Activated CD4-positive, alpha-beta T cell treated with anti-CD3 and anti-CD28 coated beads, Interleukin-2, amount 10 ng/mL, durations not matched to agents 24 days and 14 days (primary cell): Measurements from ENCODE around the gene APBA2. TPM values are rescaled to one million over a fixed set of nuclear protein-coding genes. Genes with fewer than 3 reads are reported as not detected.

ENCODE experiments used
- DNase-seq: peaks from one replicate; pipeline ENCODE4 v3.0.0; 2022
- H3K27ac Mint-ChIP-seq: one replicate; pipeline ENCODE4 v1.8.0; 2022; ENCODE audit warnings: mild to moderate bottlenecking, mixed read lengths
- H3K27me3 Mint-ChIP-seq: one replicate; pipeline ENCODE4 v1.8.0; 2022; ENCODE audit warnings: mixed read lengths
- H3K36me3 Mint-ChIP-seq: one replicate; pipeline ENCODE4 v1.8.0; 2022; ENCODE audit warnings: low read depth, mild to moderate bottlenecking, mixed read lengths
- H3K4me1 Mint-ChIP-seq: one replicate; pipeline ENCODE4 v1.8.0; 2021; ENCODE audit warnings: mixed read lengths
- H3K4me3 Mint-ChIP-seq: one replicate; pipeline ENCODE4 v1.8.0; 2022; ENCODE audit warnings: mild to moderate bottlenecking, moderate library complexity, mixed read lengths
- H3K9me3 Mint-ChIP-seq: one replicate; pipeline ENCODE4 v1.8.0; 2021; ENCODE audit warnings: mixed read lengths
- intact Hi-C: fragments of 100-400 bp; cut with micrococcal nuclease; formaldehyde crosslinking; loops from one replicate; pipeline ENCODE4 v1.15.1; 2023
- total RNA-seq: library from RNA; stranded (reverse); gene quantifications from 2 replicates; pipeline ENCODE4 v1.2.3, GENCODE V29; 2022

APBA2 gene
- total RNA-seq, 1 donor from 2014 or later = 1.9 TPM

DNA sequence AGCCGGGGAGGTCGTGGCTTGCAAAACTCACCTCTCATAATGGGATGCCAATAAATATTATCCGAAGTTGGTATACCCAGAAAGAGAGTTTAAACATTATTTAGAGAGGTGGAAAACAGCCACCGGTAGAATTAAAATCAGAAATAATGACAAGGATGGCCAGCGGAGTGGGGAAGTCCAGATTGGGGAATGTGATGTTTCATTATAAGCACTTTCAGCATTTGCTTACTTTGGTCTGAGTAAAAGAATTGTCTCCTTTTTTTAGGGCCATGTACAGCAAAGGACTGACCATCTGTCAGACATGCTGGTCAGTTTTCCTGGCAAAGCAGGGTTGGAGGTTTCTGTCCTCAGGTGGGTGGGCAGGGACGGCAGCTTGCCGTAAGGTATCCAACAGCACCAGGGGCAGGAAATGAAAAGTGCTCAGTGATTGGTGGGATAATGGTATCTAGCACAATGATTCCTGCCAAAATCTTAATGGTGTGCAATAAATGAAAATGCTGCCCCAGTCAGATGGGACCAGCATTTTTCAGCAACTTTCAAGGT is 24.3 kb downstream of the APBA2 start:
- H3K27ac Mint-ChIP-seq = no peak overlapping the region
- no peaks in the 10 kb centered on the region for H3K9me3 Mint-ChIP-seq

DNA sequence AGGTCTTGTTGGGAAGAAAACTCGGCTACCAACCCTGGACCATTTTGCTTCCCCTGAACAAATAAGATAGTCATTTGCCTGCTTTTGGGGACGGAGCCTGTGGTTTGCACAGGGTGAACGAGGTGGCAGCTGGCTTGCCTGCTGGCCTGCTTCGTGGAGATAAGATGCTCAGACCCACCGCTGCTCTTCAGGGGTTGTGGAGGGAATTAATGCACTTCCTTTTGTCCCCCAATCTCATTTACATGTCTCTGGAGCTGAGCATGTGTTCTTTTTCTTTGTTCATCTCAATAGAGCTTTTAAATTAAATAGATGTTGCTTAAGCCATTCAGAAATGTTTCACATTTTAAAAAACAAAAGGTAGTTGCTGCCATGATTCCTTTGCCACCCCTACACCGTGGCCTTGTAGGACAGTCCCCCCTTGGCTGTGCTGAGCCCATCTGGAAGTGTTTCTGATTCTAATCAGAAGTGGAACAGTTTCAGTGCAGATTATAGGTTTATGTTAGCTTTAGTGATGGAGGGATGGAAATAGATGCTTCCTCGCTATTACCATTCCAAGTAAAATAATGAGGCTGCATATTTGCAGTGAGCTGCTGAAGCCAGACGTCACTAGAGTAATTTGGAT is 25.6 kb downstream of the APBA2 start:
- DNase-seq = no peak
- Mint-ChIP-seq H3K27me3 (no peaks in the 10 kb centered on the region), H3K36me3 (no peaks in the 10 kb centered on the region), H3K27ac (no peak overlapping the region), H3K9me3 (no peaks in the 10 kb centered on the region), H3K4me1 (no peaks in the 10 kb centered on the region), H3K4me3 (no peak overlapping the region)
- intact Hi-C loops = no loop called here

More for the DNA sequence above, 24.3 kb downstream of the APBA2 start:
- H3K4me1 Mint-ChIP-seq = peaks cover 2% of the 10 kb centered on the region
- no peak for DNase-seq
- no peak overlapping the region for H3K4me3 Mint-ChIP-seq
- no peaks in the 10 kb centered on the region for H3K36me3 Mint-ChIP-seq
- H3K27me3 Mint-ChIP-seq = peaks cover 2% of the 10 kb centered on the region
- intact Hi-C loops = no loop called here

DNA sequence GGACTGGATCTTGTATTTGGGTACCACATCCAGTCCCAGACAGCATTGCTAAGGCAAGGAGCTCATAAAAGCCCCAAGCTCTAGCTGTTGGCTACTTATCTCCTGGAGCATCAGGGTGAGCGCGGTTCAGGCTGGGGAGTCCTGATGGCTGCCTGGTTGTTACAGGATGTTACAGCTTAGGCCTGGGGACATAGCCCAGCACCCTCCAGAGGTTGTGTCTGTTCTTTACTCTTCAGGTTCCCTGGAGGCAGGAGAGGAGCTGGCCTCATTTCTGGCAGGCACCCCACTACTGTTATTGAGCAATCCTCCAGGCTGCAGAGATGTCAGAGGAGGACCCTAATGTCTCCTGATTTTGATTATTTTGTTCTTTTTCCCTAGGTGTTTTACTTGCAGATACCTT is 26.6 kb downstream of the APBA2 start:
- no peak for DNase-seq
- Mint-ChIP-seq H3K27me3 (no peaks in the 10 kb centered on the region), H3K9me3 (no peaks in the 10 kb centered on the region), H3K36me3 (no peaks in the 10 kb centered on the region), H3K4me3 (no peak overlapping the region), H3K4me1 (no peaks in the 10 kb centered on the region), H3K27ac (no peak overlapping the region)
- intact Hi-C loops = no loop called here

DNA sequence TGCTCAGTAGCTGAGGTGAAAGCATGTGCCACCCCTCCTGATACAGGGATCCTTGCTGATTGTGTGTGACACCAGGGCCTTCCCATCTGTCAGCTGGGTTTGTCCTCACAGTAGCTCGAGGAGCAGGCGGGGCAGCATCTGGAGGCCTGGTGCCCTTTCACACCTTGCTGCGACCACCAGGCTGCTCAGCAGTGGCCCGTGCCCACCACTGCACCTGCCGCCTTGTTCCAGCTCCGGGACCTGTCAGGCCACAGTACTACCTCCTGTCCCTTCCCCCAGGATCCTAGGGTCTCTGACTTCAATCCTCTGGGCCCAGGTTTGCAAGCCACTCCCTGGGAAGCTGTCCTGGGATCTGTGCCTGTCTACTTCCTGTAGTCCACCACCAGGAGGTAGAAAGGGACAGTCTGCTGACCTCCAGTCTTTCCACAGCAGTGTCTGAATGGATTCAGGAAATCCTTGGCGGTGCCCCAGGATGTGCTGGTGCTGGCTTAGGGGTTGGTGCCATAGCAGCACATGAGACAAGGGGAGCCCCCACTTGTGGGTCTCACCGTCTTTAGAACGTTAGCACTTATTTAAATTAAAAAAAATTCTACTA is 27.5 kb downstream of the APBA2 start:
- Mint-ChIP-seq H3K9me3 (no peaks in the 10 kb centered on the region), H3K36me3 (no peaks in the 10 kb centered on the region), H3K4me1 (no peaks in the 10 kb centered on the region), H3K27ac (no peak overlapping the region), H3K27me3 (no peaks in the 10 kb centered on the region), H3K4me3 (no peak overlapping the region)
- intact Hi-C loops = no loop called here
- no peak for DNase-seq

DNA sequence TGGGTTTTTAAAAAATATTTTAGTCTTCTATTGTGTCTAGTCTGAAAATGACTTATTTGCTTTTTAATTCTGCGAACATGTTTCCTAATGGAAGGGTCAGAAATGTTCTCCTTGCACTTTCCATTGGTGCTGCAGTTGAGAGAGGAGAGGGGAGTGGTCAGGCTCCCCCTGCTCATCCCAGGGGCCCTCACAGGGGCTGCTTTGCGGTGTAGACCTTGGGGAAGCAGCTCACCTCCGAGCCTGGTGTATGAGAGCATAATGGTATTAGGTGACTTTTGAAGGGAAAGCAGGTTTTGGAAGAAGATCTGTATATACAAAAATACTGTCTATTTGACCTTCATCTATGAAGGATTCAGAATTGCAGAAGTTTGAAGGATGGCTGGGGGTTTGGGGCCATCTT is 28.3 kb downstream of the APBA2 start:
- Mint-ChIP-seq H3K27ac (no peak overlapping the region), H3K4me1 (peaks cover under 1% of the 10 kb centered on the region), H3K36me3 (no peaks in the 10 kb centered on the region), H3K4me3 (no peak overlapping the region), H3K27me3 (no peaks in the 10 kb centered on the region), H3K9me3 (no peaks in the 10 kb centered on the region)
- DNase-seq = no peak
- intact Hi-C loops = no loop called here

DNA sequence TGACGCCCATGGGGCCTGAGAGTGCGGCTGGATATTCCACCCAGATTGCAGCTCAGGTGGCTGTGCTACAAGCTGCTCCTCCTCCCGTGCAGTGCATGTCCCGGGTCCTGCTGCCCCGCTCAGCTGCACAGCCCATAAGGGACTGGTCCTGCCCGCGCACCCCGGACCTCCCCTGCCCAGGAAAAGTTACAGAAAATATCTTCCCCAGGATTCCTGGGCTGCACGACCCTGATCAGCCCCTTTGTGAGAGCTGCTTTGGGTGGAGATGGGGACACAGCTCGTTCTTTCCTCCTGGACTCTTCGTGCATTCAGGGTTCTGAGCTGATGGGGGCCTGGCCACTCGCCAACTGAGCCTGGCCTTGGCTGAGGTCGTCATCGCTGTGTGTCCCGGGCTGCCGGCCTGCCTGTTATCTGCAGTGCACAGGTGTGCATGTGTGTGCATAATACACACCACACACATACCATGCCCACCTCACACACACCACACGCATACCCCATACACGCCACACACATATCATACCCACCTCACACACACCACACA is 28.8 kb downstream of the APBA2 start:
- Mint-ChIP-seq H3K4me3 (no peak overlapping the region), H3K27ac (no peak overlapping the region), H3K27me3 (no peaks in the 10 kb centered on the region), H3K36me3 (no peaks in the 10 kb centered on the region), H3K9me3 (no peaks in the 10 kb centered on the region), H3K4me1 (peaks cover 2% of the 10 kb centered on the region)
- intact Hi-C loops = no loop called here
- no peak for DNase-seq

DNA sequence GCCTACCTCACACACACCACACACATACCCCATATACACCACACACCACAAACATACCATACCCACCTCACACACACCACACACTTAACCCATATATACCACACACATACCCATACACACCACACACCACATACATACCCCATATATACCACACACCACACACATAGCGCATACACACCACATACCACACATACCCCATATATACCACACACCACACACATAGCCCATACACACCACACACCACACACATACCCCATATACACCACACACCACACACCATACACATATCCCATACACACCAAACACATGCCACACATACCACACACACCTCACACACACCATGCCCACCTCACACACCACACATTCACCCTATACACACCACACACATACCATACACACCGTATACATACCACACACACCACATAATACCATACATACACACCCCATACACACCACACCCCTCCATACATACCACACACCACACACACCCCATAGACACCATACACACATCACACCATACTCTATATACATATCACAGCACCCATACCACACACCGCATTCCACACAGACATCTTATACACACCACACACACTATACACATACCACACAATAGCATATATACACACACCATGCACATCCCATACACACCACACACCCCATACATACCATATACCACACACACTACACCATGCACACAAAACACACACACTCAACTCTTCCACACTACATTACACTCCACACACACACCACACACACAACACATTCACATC is 29.5 kb downstream of the APBA2 start:
- Mint-ChIP-seq H3K27ac (no peak overlapping the region), H3K4me3 (no peak overlapping the region), H3K9me3 (no peaks in the 10 kb centered on the region), H3K36me3 (no peaks in the 10 kb centered on the region), H3K27me3 (peaks cover 2% of the 10 kb centered on the region), H3K4me1 (peaks cover 7% of the 10 kb centered on the region)
- intact Hi-C loops = no loop called here
- no peak for DNase-seq

DNA sequence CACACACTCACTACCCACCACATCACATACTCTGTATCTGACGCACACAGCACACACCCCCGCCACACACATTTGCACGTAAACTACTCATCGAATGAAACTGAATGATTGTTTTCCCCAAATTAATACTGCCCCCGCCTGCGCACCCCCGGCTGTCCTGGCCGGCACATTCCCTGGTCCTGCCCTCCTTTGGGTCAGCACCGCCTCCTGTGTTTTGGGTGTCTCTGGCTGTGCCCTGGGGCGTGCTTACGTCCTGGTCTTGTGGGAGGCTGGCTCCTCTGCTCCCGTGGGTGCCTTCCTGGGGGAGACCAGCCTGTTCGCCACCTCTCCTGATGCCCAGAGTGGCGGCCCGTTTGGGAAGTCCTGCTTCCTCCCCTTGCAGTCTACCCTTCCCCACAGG is 30.2 kb downstream of the APBA2 start:
- intact Hi-C loops = no loop called here
- H3K4me3 Mint-ChIP-seq = no peak overlapping the region
- peaks cover 2% of the 10 kb centered on the region for H3K27me3 Mint-ChIP-seq
- H3K27ac Mint-ChIP-seq = no peak overlapping the region
- H3K36me3 Mint-ChIP-seq = no peaks in the 10 kb centered on the region
- DNase-seq = no peak
- no peaks in the 10 kb centered on the region for H3K9me3 Mint-ChIP-seq
- H3K4me1 Mint-ChIP-seq = peaks cover 12% of the 10 kb centered on the region

DNA sequence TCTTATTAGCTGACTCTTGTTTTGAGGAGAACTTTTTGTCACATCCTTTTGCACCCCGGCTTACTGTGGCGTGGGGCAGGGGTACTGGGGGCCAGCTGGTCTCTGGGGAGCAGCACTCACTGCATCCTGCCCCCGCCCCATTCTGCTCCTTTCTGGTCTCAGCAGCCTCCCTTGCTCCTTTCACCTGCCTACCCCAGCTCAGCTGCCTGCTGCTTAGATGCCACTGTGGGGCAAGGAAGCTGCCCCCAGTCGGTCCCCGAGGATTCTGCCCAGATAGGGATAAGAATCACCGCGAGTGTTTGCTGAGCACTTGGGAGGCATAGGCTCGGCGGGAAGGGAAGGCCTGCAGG is 32.0 kb downstream of the APBA2 start:
- no peaks in the 10 kb centered on the region for H3K36me3 Mint-ChIP-seq
- DNase-seq = no peak
- H3K27ac Mint-ChIP-seq = no peak overlapping the region
- intact Hi-C loops = no loop called here
- no peaks in the 10 kb centered on the region for H3K9me3 Mint-ChIP-seq
- no peak overlapping the region for H3K4me3 Mint-ChIP-seq
- peaks cover 2% of the 10 kb centered on the region for H3K27me3 Mint-ChIP-seq
- H3K4me1 Mint-ChIP-seq = peaks cover 16% of the 10 kb centered on the region

DNA sequence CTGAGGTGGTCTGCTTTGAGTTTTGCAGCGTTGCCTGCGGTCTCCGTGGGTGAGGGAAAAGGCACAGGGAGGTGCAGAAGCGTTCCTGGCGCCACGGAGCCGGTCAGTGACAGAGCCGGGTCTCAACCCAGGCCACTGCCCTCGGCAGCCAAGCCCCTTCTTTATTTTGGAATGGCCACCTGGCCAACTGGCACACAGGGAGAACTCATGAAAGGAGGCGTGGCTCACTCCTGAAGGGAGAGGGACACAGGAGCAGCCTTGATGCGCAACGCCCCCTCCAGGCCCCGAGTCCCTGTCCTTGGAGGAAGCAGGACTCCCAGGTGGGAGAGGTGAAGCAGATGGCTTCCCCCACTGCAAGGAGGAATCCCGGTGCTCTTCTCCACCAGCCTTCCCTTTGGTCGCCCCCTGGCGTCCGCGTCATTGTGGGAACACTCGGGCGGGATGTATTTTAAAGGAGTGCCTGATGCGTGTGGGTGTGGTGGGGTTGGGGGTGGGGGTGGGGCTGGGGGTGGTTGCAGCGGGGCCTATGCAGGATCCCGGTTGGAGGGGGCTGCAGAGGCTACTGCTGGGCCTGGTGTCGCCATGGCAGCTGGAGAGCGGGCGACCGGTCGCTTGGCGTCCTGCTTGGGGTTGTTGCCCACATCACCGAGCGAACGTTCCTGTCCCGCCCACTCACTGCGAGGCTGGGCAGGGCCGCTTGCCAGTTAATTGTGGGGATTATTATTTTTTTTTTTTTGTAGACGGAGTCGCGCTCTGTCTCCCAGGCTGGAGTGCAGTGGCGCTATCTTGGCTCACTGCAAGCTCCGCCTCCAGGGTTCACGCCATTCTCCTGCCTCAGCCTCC is 32.6 kb downstream of the APBA2 start:
- Mint-ChIP-seq H3K9me3 (no peaks in the 10 kb centered on the region), H3K27ac (no peak overlapping the region), H3K4me1 (peaks cover 16% of the 10 kb centered on the region), H3K36me3 (no peaks in the 10 kb centered on the region), H3K27me3 (peaks cover 2% of the 10 kb centered on the region), H3K4me3 (no peak overlapping the region)
- intact Hi-C loops = no loop called here
- no peak for DNase-seq

DNA sequence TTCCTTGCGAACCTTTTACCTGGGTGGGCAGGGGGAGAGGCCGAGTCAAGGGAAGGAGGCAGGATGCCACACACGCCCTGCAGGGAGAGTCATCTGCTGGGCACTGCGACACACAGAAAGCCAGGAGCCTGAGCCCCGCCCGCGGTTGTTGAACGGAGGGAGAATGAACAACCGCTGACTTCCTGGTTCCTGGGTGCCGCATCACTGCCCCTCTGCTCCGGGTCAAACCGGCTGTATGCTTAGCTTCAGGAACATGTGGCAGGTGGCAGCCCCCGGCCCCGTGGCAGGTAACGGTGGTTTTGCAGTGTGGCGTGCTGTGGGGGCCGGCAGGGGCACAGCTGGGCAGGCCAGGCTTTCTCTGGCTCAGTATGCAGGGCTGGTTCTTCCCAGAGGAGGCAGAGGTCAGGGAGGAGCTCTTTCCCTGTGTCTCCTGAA is 33.4 kb downstream of the APBA2 start:
- H3K9me3 Mint-ChIP-seq = no peaks in the 10 kb centered on the region
- peak overlapping the region; percentile 34 for H3K4me3 Mint-ChIP-seq
- no peaks in the 10 kb centered on the region for H3K36me3 Mint-ChIP-seq
- no peak overlapping the region for H3K27ac Mint-ChIP-seq
- DNase-seq = peak; percentile 70
- intact Hi-C loops = no loop called here
- H3K4me1 Mint-ChIP-seq = peaks cover 16% of the 10 kb centered on the region
- H3K27me3 Mint-ChIP-seq = peaks cover 2% of the 10 kb centered on the region

DNA sequence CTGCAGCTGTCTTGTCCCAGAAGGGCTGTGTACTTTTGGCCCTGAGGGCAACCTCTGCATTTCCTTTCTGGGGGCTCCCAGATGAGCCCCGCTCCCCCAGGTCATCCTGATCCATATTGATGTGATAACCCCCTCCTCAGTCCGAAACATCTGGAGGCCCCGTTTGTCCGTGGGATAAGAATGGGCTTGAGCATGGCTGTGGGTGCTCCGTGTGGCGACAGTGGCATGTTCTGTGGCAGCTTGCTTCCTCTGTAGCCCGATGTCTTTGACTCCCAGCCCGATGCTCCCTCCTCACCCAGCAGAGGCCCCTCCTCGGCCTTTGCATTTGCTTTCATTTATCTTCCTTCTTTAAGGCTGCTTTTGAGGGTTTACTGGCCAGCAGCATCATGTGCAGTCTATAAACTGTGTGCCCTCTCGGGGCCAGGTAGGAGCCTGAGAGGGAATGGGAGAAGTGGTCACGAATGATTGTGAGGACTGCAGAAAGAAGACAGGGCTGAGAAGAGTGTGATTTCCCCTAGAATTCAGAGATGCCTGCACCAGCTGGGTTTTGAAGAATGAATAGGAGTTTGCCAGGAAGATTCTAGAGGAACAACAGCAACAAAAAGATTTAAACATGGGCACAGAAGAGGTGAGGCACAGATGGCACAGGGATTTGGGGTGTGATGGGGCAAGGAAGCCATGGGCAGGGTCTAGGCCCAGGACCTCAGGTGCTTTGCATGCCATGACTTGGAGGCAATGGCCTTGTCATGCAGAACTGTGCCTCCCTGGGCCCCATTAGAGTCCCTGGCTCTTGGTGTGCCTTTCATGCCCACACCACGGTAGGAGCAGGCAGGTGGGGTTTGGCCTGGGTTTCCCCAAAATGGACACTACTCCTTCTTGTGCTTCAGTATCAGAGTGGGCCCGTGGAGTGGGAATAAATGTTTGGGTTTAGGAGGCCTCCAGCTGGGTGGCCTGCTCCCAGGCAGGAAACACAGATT is 34.2 kb downstream of the APBA2 start:
- Mint-ChIP-seq H3K27ac (no peak overlapping the region), H3K27me3 (peaks cover 5% of the 10 kb centered on the region), H3K4me3 (peak overlapping the region; percentile 14), H3K9me3 (no peaks in the 10 kb centered on the region), H3K36me3 (no peaks in the 10 kb centered on the region), H3K4me1 (peaks cover 16% of the 10 kb centered on the region)
- intact Hi-C loops = no loop called here
- no peak for DNase-seq
